Thymus (tissue), 11 donors: ENCODE data around the gene GAMT. TPM values are rescaled to one million over a fixed set of nuclear protein-coding genes. Genes with fewer than 3 reads are reported as not detected.
A peak's percentile ranks its signal among the peaks of the same experiment; 100 is the strongest.

Experiments
- DNase-seq, 9 donors: peaks; one replicate each; pipeline ENCODE4 v3.0.0-alpha.2; 2013; ENCODE audit warnings: low spot score in 9 of 9, low read depth in 6 of 9, missing footprints in 1 of 9
- H3K27ac ChIP-seq, 2 donors: one replicate each; pipeline ENCODE4 v1.5.1; 2013; ENCODE audit warnings: control low read depth in 1 of 2, low read depth in 1 of 2, low read length in 1 of 2, mild to moderate bottlenecking in 1 of 2, moderate library complexity in 1 of 2
- H3K27me3 ChIP-seq, 2 donors: one replicate each; pipeline ENCODE4 v1.5.1; 2013; ENCODE audit warnings: low read length in 1 of 2; ENCODE audit not compliant: control insufficient read depth in 2 of 2, insufficient read depth in 1 of 2
- H3K36me3 ChIP-seq, 2 donors: one replicate each; pipeline ENCODE4 v1.5.1; 2013; ENCODE audit warnings: low read length in 1 of 2, mild to moderate bottlenecking in 1 of 2, moderate library complexity in 1 of 2; ENCODE audit not compliant: control insufficient read depth in 2 of 2, insufficient read depth in 2 of 2
- H3K4me1 ChIP-seq, 2 donors: one replicate each; pipeline ENCODE4 v1.5.1; 2013; ENCODE audit warnings: low read length in 2 of 2; ENCODE audit not compliant: control insufficient read depth in 2 of 2, insufficient read depth in 2 of 2
- H3K4me3 ChIP-seq, 2 donors: one replicate each; pipeline ENCODE4 v1.5.1; 2013; ENCODE audit warnings: low read length in 2 of 2, control low read depth in 1 of 2, mild to moderate bottlenecking in 1 of 2
- H3K9me3 ChIP-seq, 2 donors: one replicate each; pipeline ENCODE4 v1.5.1; 2013; ENCODE audit warnings: low read length in 1 of 2, mild to moderate bottlenecking in 1 of 2; ENCODE audit not compliant: control insufficient read depth in 2 of 2, insufficient read depth in 1 of 2
- WGBS: extraction: QIAGEN DNeasy Blood & Tissue Kit; methylation state at CpG from one replicate; pipeline ENCODE4 v1.1.7; 2013; 5-methylcytosine and 5-hydroxymethylcytosine counted together
- polyA plus RNA-seq: library from polyadenylated mRNA; stranded (reverse); fragments of 200-250 nt; gene quantifications from one replicate; pipeline ENCODE4 v1.2.3, GENCODE V29; 2013
- total RNA-seq: library from RNA; stranded (reverse); fragments of 120-200 nt; gene quantifications from one replicate; pipeline ENCODE4 v1.2.4, GENCODE V29; 2013
- donor health status: healthy.

GAMT gene
- total and polyA plus RNA-seq, 2 donors, result 19.1 to 27.7 TPM

DNA sequence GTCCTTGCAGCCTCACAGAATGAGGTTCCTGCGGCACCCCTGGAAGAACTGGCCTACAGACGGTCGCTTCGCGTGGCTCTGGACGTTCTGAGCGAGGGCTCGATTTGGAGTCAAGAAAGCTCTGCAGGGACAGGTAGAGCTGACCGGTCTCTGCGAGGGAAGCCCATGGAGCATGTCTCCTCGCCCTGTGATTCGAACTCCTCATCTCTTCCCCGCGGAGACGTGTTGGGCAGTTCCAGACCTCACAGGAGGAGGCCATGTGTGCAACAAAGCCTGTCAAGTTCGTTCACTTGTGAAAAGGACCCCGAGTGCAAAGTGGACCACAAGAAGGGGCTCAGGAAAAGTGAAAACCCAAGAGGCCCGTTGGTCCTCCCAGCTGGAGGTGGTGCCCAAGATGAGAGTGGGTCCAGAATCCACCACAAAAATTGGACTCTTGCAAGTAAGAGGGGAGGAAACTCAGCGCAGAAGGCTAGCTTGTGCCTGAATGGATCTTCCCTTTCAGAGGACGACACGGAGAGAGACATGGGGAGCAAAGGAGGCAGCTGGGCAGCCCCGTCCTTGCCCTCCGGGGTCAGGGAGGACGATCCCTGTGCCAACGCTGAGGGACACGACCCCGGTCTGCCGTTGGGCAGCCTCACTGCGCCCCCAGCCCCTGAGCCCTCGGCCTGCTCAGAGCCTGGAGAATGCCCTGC lies 41.1 kb downstream of the GAMT start:
- no peak for DNase-seq
- H3K27me3 ChIP-seq, result no peaks in the 10 kb centered on the region
- peaks cover 18 to 36% of the 10 kb centered on the region in 2 donors for H3K4me1 ChIP-seq

DNA sequence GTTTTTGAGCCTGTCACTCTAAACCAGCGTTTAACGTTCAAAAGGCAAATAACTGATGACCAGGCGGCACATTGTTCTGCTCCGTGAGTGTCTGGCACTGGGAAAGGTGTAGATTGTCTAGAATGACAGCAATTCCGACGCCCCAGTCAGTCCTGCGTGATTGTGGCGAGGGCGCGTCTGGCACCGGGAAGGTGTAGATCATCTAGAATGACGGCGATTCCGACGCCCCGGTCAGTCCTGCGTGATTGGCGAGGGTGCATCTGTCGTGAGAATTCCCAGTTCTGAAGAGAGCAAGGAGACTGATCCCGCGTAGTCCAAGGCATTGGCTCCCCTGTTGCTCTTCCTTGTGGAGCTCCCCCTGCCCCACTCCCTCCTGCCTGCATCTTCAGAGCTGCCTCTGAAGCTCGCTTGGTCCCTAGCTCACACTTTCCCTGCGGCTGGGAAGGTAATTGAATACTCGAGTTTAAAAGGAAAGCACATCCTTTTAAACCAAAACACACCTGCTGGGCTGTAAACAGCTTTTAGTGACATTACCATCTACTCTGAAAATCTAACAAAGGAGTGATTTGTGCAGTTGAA lies 43.7 kb downstream of the GAMT start:
- WGBS, result 96% methylated on average over 24 of the region's 24 CpGs
- Histone ChIP-seq H3K36me3 (peaks cover 39 to 49% of the 10 kb centered on the region in 2 donors), H3K27ac (no peak overlapping the region)

More for the DNA sequence above, 41.1 kb downstream of the GAMT start:
- H3K27ac ChIP-seq, result no peak overlapping the region
- H3K9me3 ChIP-seq, result no peaks in the 10 kb centered on the region
- no peak overlapping the region for H3K4me3 ChIP-seq
- WGBS, result 96% methylated on average over 30 of the region's 30 CpGs
- H3K36me3 ChIP-seq, result peaks cover 44 to 57% of the 10 kb centered on the region in 2 donors

DNA sequence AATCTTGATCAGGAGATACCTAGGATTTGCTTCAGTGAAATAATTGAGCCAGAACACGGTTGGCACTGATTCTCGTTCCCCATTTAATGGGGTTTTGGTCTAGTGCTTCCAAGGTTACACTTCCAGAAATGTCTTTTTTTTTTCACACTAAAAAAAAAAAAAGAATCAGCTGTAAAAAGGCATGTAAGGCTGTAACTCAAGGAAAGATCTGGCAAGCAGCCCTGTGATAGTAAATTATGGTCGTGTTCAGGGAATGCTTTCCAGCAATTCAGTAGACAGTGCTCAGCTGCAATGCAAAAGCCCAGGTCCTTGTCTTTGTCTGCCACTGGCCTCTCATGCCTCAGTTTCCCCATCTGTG lies 44.9 kb downstream of the GAMT start:
- H3K36me3 ChIP-seq, result peaks cover 33 to 41% of the 10 kb centered on the region in 2 donors
- no peak overlapping the region for H3K27ac ChIP-seq
- H3K27me3 ChIP-seq, result no peaks in the 10 kb centered on the region
- H3K4me3 ChIP-seq, result no peak overlapping the region
- WGBS, result 94% methylated on average over 3 of the region's 3 CpGs
- no peaks in the 10 kb centered on the region for H3K9me3 ChIP-seq
- peaks cover 16 to 26% of the 10 kb centered on the region in 2 donors for H3K4me1 ChIP-seq
- DNase-seq, result no peak

More for the DNA sequence above, 43.7 kb downstream of the GAMT start:
- no peaks in the 10 kb centered on the region for H3K9me3 ChIP-seq
- H3K27me3 ChIP-seq, result no peaks in the 10 kb centered on the region
- H3K4me3 ChIP-seq, result no peak overlapping the region
- no peak for DNase-seq
- H3K4me1 ChIP-seq, result peaks cover 16 to 28% of the 10 kb centered on the region in 2 donors

DNA sequence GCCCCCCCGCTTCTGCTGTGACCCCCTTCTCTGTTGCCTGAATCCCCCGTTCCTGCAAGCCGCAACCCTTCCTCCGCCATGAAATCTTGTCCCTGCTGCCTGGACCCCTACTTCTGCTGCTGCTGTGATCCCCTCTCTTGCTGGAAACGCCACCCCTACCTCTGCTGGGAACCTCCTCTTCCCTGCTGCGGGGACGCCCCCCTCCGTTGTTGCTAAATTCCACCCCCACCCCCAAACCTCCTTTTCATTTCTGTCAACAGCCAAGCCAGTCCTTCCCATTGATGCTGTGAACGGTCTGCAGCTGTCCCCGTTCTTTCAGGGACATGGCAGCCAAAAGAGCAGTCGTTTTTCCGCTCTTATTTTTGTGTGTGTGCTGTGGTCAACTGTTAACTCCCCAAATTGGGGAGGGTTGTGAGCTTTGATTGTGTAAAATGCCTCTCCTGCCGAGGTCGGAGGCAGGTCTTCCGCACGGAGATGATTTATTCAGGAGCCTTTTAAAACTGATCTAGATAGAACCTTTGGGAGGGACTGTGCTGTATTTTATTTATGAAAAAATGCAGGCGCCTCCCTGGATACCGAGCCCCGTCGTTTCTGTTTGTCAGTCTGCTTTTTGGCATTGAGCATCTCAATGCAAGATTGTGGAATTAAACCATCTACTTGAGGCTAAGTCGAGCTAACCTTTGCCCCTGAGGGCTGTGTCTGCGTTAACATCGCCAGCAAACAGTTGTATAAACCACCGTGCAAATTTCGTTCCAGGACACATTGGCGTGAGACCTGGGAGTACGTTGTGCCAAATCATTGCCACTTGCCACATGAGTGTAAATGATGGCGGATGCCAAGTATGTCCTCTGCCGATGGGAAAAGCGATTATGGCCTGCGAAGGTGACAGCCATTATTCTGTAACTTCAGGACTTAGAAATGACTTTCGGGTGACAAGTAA lies 45.5 kb downstream of the GAMT start:
- peaks cover 16 to 22% of the 10 kb centered on the region in 2 donors for H3K4me1 ChIP-seq
- WGBS, result 49% methylated on average over 32 of the region's 32 CpGs
- H3K27ac ChIP-seq, result peak overlapping the region; percentile 8 to 32
- no peaks in the 10 kb centered on the region for H3K9me3 ChIP-seq
- peak in 2 of 9 donors; percentile 21 to 30 for DNase-seq
- H3K27me3 ChIP-seq, result peaks cover 0 to under 1% of the 10 kb centered on the region in 2 donors
- peaks cover 33 to 35% of the 10 kb centered on the region in 2 donors for H3K36me3 ChIP-seq
- peak overlapping the region; percentile 74 to 94 for H3K4me3 ChIP-seq

DNA sequence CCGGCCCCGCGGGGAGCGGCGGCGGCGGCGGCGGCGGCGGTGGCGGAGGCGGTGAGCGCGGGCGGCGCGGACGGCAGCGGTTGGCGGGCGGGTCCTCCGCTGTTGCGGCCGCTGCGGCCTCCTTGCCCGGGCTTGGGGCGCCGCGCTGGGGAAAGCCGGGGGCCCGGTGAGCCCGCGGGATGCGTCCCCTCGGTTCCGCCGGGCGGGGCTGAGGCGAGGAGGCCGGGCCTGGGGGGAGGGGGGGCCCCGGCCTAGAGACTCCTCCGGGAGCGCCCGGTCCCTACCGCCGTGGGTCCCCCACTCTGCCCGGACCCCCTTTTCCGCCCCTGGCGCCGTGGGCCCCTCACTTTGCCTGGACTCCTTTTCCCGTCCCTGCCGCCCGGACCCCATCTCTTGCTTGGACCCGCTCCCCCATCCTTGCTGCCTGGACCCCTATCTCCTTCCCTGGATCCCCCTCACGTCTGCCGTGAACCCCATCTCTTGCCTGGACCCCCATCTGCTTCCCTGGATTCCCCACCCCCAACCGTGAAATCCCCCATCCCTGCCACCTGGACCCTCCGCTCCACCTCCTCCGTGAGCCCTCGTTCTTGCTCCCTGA lies 46.3 kb downstream of the GAMT start:
- Histone ChIP-seq H3K36me3 (peaks cover 25 to 27% of the 10 kb centered on the region in 2 donors), H3K27me3 (peaks cover 0 to 2% of the 10 kb centered on the region in 2 donors), H3K4me3 (peak overlapping the region; percentile 74 to 94), H3K27ac (peak overlapping the region in 1 of 2 donors; percentile 60), H3K4me1 (peaks cover 16 to 19% of the 10 kb centered on the region in 2 donors), H3K9me3 (no peaks in the 10 kb centered on the region)
- WGBS, result under 1% methylated on average over 61 of the region's 61 CpGs
- no peak for DNase-seq

DNA sequence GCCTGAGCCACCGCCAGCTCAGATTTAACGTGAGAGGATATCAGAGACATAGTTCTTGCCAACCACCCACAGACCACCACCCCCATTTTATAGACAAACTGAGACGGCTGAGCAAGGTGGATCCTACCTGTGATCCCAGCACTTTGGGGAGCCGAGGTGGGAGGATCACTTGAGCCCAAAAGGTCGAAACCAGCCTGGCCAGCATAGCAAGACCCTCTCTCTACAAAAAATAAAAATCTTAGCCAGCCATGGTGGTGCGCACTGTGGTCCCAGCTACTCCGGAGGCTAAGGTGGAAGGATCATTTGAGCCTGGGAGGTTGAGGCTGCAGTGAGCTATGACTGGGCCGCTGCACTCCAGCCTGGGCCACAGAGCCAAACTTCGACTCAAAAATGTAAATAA lies 48.2 kb downstream of the GAMT start:
- H3K36me3 ChIP-seq, result peaks cover 8% of the 10 kb centered on the region in 2 donors
- no peak overlapping the region for H3K27ac ChIP-seq
- DNase-seq, result no peak
- no peak overlapping the region for H3K4me3 ChIP-seq
- peaks cover 16 to 19% of the 10 kb centered on the region in 2 donors for H3K4me1 ChIP-seq
- peaks cover 0 to 3% of the 10 kb centered on the region in 2 donors for H3K9me3 ChIP-seq
- peaks cover 0 to 8% of the 10 kb centered on the region in 2 donors for H3K27me3 ChIP-seq
- 98% methylated on average over 9 of the region's 9 CpGs for WGBS

DNA sequence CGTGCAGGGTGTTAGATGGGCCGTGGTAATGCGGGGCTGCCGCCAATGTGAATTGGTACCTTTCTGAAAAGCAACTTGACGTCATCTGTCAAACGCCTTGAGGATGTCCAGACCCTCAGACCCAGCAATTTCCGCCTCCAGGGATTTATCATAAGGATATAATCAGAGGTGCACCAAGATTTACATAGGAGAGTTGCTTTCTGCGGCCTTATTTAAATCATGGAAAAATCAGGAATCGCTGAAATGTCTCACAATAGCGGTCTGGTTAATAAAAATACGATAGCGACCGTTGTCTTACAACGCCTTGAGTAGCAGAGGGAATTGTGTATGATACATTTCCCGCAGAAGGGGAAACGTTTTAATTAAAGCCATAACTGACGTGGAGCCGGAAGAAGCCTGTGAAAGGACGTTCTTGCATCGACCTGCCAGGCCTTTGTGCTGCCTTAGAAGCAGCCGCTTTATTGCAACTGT lies 49.9 kb downstream of the GAMT start:
- Histone ChIP-seq H3K9me3 (peaks cover 0 to 3% of the 10 kb centered on the region in 2 donors), H3K4me3 (no peak overlapping the region), H3K27ac (no peak overlapping the region), H3K4me1 (peaks cover 14 to 19% of the 10 kb centered on the region in 2 donors), H3K36me3 (no peaks in the 10 kb centered on the region), H3K27me3 (peaks cover 0 to 8% of the 10 kb centered on the region in 2 donors)
- no peak for DNase-seq
- 96% methylated on average over 21 of the region's 21 CpGs for WGBS

DNA sequence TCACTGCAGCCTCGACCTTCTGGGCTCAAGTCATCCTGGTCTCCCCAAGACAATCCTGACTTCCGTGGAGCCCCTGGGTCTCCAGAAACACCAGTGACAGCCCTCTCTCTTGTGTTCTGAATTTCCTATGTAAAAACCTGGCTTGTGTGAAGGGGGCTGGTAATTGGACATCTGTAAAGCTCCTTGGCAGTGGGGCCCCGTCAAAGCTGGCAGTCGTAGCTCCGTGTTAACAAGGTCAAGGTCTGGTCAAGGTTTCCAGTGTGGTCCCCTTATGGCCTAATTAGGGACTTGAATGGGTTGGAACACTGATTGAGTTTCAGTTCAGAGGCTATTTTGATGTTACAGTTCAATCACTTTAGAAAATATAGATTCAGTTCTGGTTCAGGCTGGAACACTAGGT lies 50.5 kb downstream of the GAMT start:
- Histone ChIP-seq H3K36me3 (no peaks in the 10 kb centered on the region), H3K4me3 (no peak overlapping the region), H3K9me3 (peaks cover 0 to 3% of the 10 kb centered on the region in 2 donors), H3K4me1 (peaks cover 13% of the 10 kb centered on the region in 2 donors), H3K27me3 (peaks cover 0 to 8% of the 10 kb centered on the region in 2 donors), H3K27ac (no peak overlapping the region)
- 95% methylated on average over 5 of the region's 5 CpGs for WGBS
- no peak for DNase-seq
